Adrenal gland (tissue), 5 donors: ENCODE measurements around the gene SPNS2.

Source experiments
- CTCF ChIP-seq, 6 experiments: fragments of 450-650 bp in 4 of 6; fragments of 200-600 bp in 2 of 6; sonication (generic) in 1 of 6; IDR thresholded peaks; 1 replicate in 5 of 6; 2 replicates in 1 of 6; pipeline versions ENCODE4 v1.5.1 to v1.8.0; 2016 to 2021; ENCODE audit warnings: antibody characterized with exemption in 6 of 6, mild to moderate bottlenecking in 2 of 6, moderate library complexity in 1 of 6
- POLR2A ChIP-seq, 2 donors: fragments of 450-650 bp; IDR thresholded peaks; one replicate each; pipeline ENCODE4 v1.6.1; 2017; ENCODE audit warnings: antibody characterized with exemption in 2 of 2, mild to moderate bottlenecking in 2 of 2, moderate library complexity in 1 of 2
- donor health status: DM: no; HTN: no; CAD: no.

- TF ChIP-seq CTCF (IDR thresholded peaks at IDR 0.05) (no peak), POLR2A (IDR thresholded peaks at IDR 0.05) (no peak)
Observed at GRCh38 chr17:4541328-4542002, 42.8 kb downstream of the SPNS2 start.
